Activated T-helper 17 cell treated with anti-CD3 and anti-CD28 coated beads, Interleukin-2, amount 50 U/mL, for 72 hours (primary cell): ENCODE data around the gene GPC5. TPM values are rescaled to one million over a fixed set of nuclear protein-coding genes. Genes with fewer than 3 reads are reported as not detected.

ENCODE experiments used
- ATAC-seq: fragments of 150-1000 bp; cut with Tn5 transposase; replicated peaks from 2 replicates; pipeline ENCODE4 v1.10.0; 2021; ENCODE audit warnings: mild to moderate bottlenecking, moderate library complexity
- H3K27ac Mint-ChIP-seq: one replicate; pipeline ENCODE4 v1.8.0; 2022; ENCODE audit warnings: mixed read lengths
- H3K27me3 Mint-ChIP-seq: one replicate; pipeline ENCODE4 v1.8.0; 2022; ENCODE audit warnings: mixed read lengths
- H3K36me3 Mint-ChIP-seq: one replicate; pipeline ENCODE4 v1.8.0; 2022; ENCODE audit warnings: low read depth, mild to moderate bottlenecking, mixed read lengths
- H3K4me1 Mint-ChIP-seq: one replicate; pipeline ENCODE4 v1.8.0; 2022; ENCODE audit warnings: mixed read lengths
- H3K4me3 Mint-ChIP-seq: one replicate; pipeline ENCODE4 v1.8.0; 2022; ENCODE audit warnings: mild to moderate bottlenecking, mixed read lengths
- H3K9me3 Mint-ChIP-seq: one replicate; pipeline ENCODE4 v1.8.0; 2022; ENCODE audit warnings: mixed read lengths
- total RNA-seq, 2 donors: library from RNA; stranded (reverse); gene quantifications; one replicate each; pipeline ENCODE4 v1.2.3, GENCODE V29; 2022

GPC5 gene
- total RNA-seq, 2 donors from 2014 or later: 0.09 to 0.29 TPM

- H3K27me3 Mint-ChIP-seq: no peaks in the 10 kb centered on the region
- no peak overlapping the region for H3K4me3 Mint-ChIP-seq
- peaks cover 7% of the 10 kb centered on the region for H3K9me3 Mint-ChIP-seq
- H3K36me3 Mint-ChIP-seq: no peaks in the 10 kb centered on the region
- no peak for ATAC-seq
- H3K4me1 Mint-ChIP-seq: no peaks in the 10 kb centered on the region
- H3K27ac Mint-ChIP-seq: no peak overlapping the region
Measured at GRCh38 chr13:91594061-91594460, 195.6 kb downstream of the GPC5 start.

- Mint-ChIP-seq H3K27ac (no peak overlapping the region), H3K4me1 (no peaks in the 10 kb centered on the region), H3K36me3 (no peaks in the 10 kb centered on the region), H3K9me3 (peaks cover 4% of the 10 kb centered on the region), H3K4me3 (no peak overlapping the region), H3K27me3 (no peaks in the 10 kb centered on the region)
- ATAC-seq: no peak
Measured at GRCh38 chr13:91595677-91596076, 197.3 kb downstream of the GPC5 start.

GRCh38 chr13:91596842-91597241, 198.4 kb downstream of the GPC5 start:
- Mint-ChIP-seq H3K4me3 (no peak overlapping the region), H3K27me3 (no peaks in the 10 kb centered on the region), H3K27ac (no peak overlapping the region), H3K4me1 (no peaks in the 10 kb centered on the region), H3K9me3 (peaks cover 4% of the 10 kb centered on the region), H3K36me3 (no peaks in the 10 kb centered on the region)
- ATAC-seq: no peak

- H3K36me3 Mint-ChIP-seq: no peaks in the 10 kb centered on the region
- H3K4me3 Mint-ChIP-seq: no peak overlapping the region
- H3K27ac Mint-ChIP-seq: no peak overlapping the region
- H3K9me3 Mint-ChIP-seq: peaks cover 4% of the 10 kb centered on the region
- H3K4me1 Mint-ChIP-seq: no peaks in the 10 kb centered on the region
- H3K27me3 Mint-ChIP-seq: no peaks in the 10 kb centered on the region
- ATAC-seq: no peak
Measured at GRCh38 chr13:91598655-91599054, 200.2 kb downstream of the GPC5 start.

- Mint-ChIP-seq H3K27ac (no peak overlapping the region), H3K9me3 (peaks cover 4% of the 10 kb centered on the region), H3K36me3 (no peaks in the 10 kb centered on the region), H3K4me3 (no peak overlapping the region), H3K4me1 (no peaks in the 10 kb centered on the region), H3K27me3 (no peaks in the 10 kb centered on the region)
- ATAC-seq: no peak
Measured at GRCh38 chr13:91601273-91601672, 202.9 kb downstream of the GPC5 start.

GRCh38 chr13:91601807-91602206, 203.4 kb downstream of the GPC5 start:
- Mint-ChIP-seq H3K27me3 (no peaks in the 10 kb centered on the region), H3K4me3 (no peak overlapping the region), H3K27ac (no peak overlapping the region), H3K36me3 (no peaks in the 10 kb centered on the region), H3K4me1 (no peaks in the 10 kb centered on the region), H3K9me3 (peaks cover 3% of the 10 kb centered on the region)
- ATAC-seq: no peak

- H3K27me3 Mint-ChIP-seq: no peaks in the 10 kb centered on the region
- H3K9me3 Mint-ChIP-seq: peaks cover 4% of the 10 kb centered on the region
- no peaks in the 10 kb centered on the region for H3K4me1 Mint-ChIP-seq
- H3K36me3 Mint-ChIP-seq: no peaks in the 10 kb centered on the region
- no peak overlapping the region for H3K27ac Mint-ChIP-seq
- no peak for ATAC-seq
- H3K4me3 Mint-ChIP-seq: no peak overlapping the region
Measured at GRCh38 chr13:91609353-91609752, 210.9 kb downstream of the GPC5 start.

- no peaks in the 10 kb centered on the region for H3K36me3 Mint-ChIP-seq
- H3K4me1 Mint-ChIP-seq: no peaks in the 10 kb centered on the region
- ATAC-seq: no peak
- H3K4me3 Mint-ChIP-seq: no peak overlapping the region
- H3K27ac Mint-ChIP-seq: no peak overlapping the region
- no peaks in the 10 kb centered on the region for H3K27me3 Mint-ChIP-seq
- peaks cover 4% of the 10 kb centered on the region for H3K9me3 Mint-ChIP-seq
Measured at GRCh38 chr13:91618315-91618714, 219.9 kb downstream of the GPC5 start.

GRCh38 chr13:91620670-91621141, 222.3 kb downstream of the GPC5 start:
- Mint-ChIP-seq H3K36me3 (no peaks in the 10 kb centered on the region), H3K9me3 (no peaks in the 10 kb centered on the region), H3K27me3 (no peaks in the 10 kb centered on the region), H3K4me1 (no peaks in the 10 kb centered on the region), H3K27ac (no peak overlapping the region), H3K4me3 (no peak overlapping the region)
- no peak for ATAC-seq

GRCh38 chr13:91621161-91621560, 222.7 kb downstream of the GPC5 start:
- no peak overlapping the region for H3K4me3 Mint-ChIP-seq
- no peak overlapping the region for H3K27ac Mint-ChIP-seq
- H3K27me3 Mint-ChIP-seq: no peaks in the 10 kb centered on the region
- ATAC-seq: no peak
- no peaks in the 10 kb centered on the region for H3K4me1 Mint-ChIP-seq
- H3K36me3 Mint-ChIP-seq: no peaks in the 10 kb centered on the region
- H3K9me3 Mint-ChIP-seq: no peaks in the 10 kb centered on the region

GRCh38 chr13:91621963-91622362, 223.5 kb downstream of the GPC5 start:
- H3K36me3 Mint-ChIP-seq: no peaks in the 10 kb centered on the region
- H3K4me3 Mint-ChIP-seq: no peak overlapping the region
- H3K4me1 Mint-ChIP-seq: no peaks in the 10 kb centered on the region
- H3K27me3 Mint-ChIP-seq: no peaks in the 10 kb centered on the region
- no peaks in the 10 kb centered on the region for H3K9me3 Mint-ChIP-seq
- no peak for ATAC-seq
- no peak overlapping the region for H3K27ac Mint-ChIP-seq

- ATAC-seq: no peak
- Mint-ChIP-seq H3K36me3 (no peaks in the 10 kb centered on the region), H3K27me3 (no peaks in the 10 kb centered on the region), H3K4me3 (no peak overlapping the region), H3K27ac (no peak overlapping the region), H3K9me3 (no peaks in the 10 kb centered on the region), H3K4me1 (no peaks in the 10 kb centered on the region)
Measured at GRCh38 chr13:91622778-91623550, 224.5 kb downstream of the GPC5 start.

GRCh38 chr13:91627952-91628739, 229.7 kb downstream of the GPC5 start:
- Mint-ChIP-seq H3K27me3 (peaks cover 4% of the 10 kb centered on the region), H3K4me1 (no peaks in the 10 kb centered on the region), H3K9me3 (peaks cover 5% of the 10 kb centered on the region), H3K4me3 (no peak overlapping the region), H3K36me3 (no peaks in the 10 kb centered on the region), H3K27ac (no peak overlapping the region)
- no peak for ATAC-seq

- ATAC-seq: no peak
- H3K36me3 Mint-ChIP-seq: no peaks in the 10 kb centered on the region
- peaks cover 4% of the 10 kb centered on the region for H3K27me3 Mint-ChIP-seq
- no peaks in the 10 kb centered on the region for H3K4me1 Mint-ChIP-seq
- no peak overlapping the region for H3K4me3 Mint-ChIP-seq
- H3K27ac Mint-ChIP-seq: no peak overlapping the region
- H3K9me3 Mint-ChIP-seq: peaks cover 5% of the 10 kb centered on the region
Measured at GRCh38 chr13:91630946-91631345, 232.5 kb downstream of the GPC5 start.

GRCh38 chr13:91632086-91632485, 233.7 kb downstream of the GPC5 start:
- no peak for ATAC-seq
- H3K9me3 Mint-ChIP-seq: peaks cover 5% of the 10 kb centered on the region
- H3K4me3 Mint-ChIP-seq: no peak overlapping the region
- peaks cover 4% of the 10 kb centered on the region for H3K27me3 Mint-ChIP-seq
- no peaks in the 10 kb centered on the region for H3K36me3 Mint-ChIP-seq
- H3K4me1 Mint-ChIP-seq: no peaks in the 10 kb centered on the region
- no peak overlapping the region for H3K27ac Mint-ChIP-seq
